H9 (cell line): ENCODE measurements around the gene PPIP5K2. TPM values are rescaled to one million over a fixed set of nuclear protein-coding genes. Genes with fewer than 3 reads are reported as not detected.
"Not testable (repeated sequence)": the region's sequence is repeated elsewhere in the genome, so short reads cannot be mapped to it uniquely, and the experiment has no call there.

ENCODE experiments used
- DNase-seq: peaks from one replicate; pipeline ENCODE4 v3.0.0-alpha.2; 2017
- H2AFZ ChIP-seq: one replicate; pipeline ENCODE4 v1.6.1; 2013; ENCODE audit warnings: mild to moderate bottlenecking, low read length, control low read depth, moderate library complexity
- H2AK5ac ChIP-seq: 2 replicates; pipeline ENCODE4 v1.6.1; 2013; ENCODE audit warnings: low read length, control low read depth, mixed read lengths; ENCODE audit not compliant: insufficient read length
- H2BK120ac ChIP-seq: one replicate; pipeline ENCODE4 v1.6.1; 2013; ENCODE audit warnings: low read depth, mild to moderate bottlenecking, low read length, control low read depth, inconsistent platforms; ENCODE audit not compliant: poor library complexity, severe bottlenecking
- H2BK12ac ChIP-seq: 2 replicates; pipeline ENCODE4 v1.6.1; 2013; ENCODE audit warnings: low read length, control low read depth, mixed read lengths, low read depth; ENCODE audit not compliant: insufficient read length
- H2BK15ac ChIP-seq: 2 replicates; pipeline ENCODE4 v1.6.1; 2013; ENCODE audit warnings: low read depth, low read length, control low read depth
- H2BK20ac ChIP-seq: one replicate; pipeline ENCODE4 v1.6.1; 2013; ENCODE audit warnings: low read depth, mild to moderate bottlenecking, low read length, control low read depth, inconsistent platforms; ENCODE audit not compliant: poor library complexity, severe bottlenecking
- H2BK5ac ChIP-seq: 2 replicates; pipeline ENCODE4 v1.6.1; 2013; ENCODE audit warnings: low read length, control low read depth, mixed read lengths; ENCODE audit not compliant: insufficient read length
- H3K14ac ChIP-seq: 2 replicates; pipeline ENCODE4 v1.6.1; 2013; ENCODE audit warnings: low read length, control low read depth; ENCODE audit not compliant: insufficient read depth
- H3K18ac ChIP-seq: 2 replicates; pipeline ENCODE4 v1.6.1; 2013; ENCODE audit warnings: low read depth, mild to moderate bottlenecking, mixed read lengths, low read length, control low read depth; ENCODE audit not compliant: insufficient read length
- H3K23ac ChIP-seq: 2 replicates; pipeline ENCODE4 v1.6.1; 2013; ENCODE audit warnings: low read length, control low read depth, mixed read lengths, low read depth; ENCODE audit not compliant: insufficient read length
- H3K23me2 ChIP-seq: 2 replicates; pipeline ENCODE4 v1.6.1; 2013; ENCODE audit warnings: low read depth, mild to moderate bottlenecking, mixed read lengths, low read length, control low read depth; ENCODE audit not compliant: insufficient read length, poor library complexity, severe bottlenecking
- H3K27ac ChIP-seq: 2 replicates; pipeline ENCODE4 v1.5.1; 2013; ENCODE audit warnings: low read length, control low read depth, mixed read lengths, low read depth; ENCODE audit not compliant: insufficient read length
- H3K27me3 ChIP-seq: 2 replicates; pipeline ENCODE4 v1.6.1; 2013; ENCODE audit warnings: low read length, control low read depth, inconsistent platforms; ENCODE audit not compliant: insufficient read depth
- H3K4ac ChIP-seq: 2 replicates; pipeline ENCODE4 v1.6.1; 2013; ENCODE audit warnings: low read depth, mild to moderate bottlenecking, control low read depth, inconsistent platforms, low read length, moderate library complexity
- H3K4me1 ChIP-seq: 2 replicates; pipeline ENCODE4 v1.6.1; 2013; ENCODE audit warnings: low read length, control low read depth, inconsistent platforms; ENCODE audit not compliant: insufficient read depth
- H3K4me2 ChIP-seq: 2 replicates; pipeline ENCODE4 v1.6.1; 2013; ENCODE audit warnings: low read length, control low read depth, mixed read lengths; ENCODE audit not compliant: insufficient read length, insufficient read depth
- H3K56ac ChIP-seq: 2 replicates; pipeline ENCODE4 v1.6.1; 2013; ENCODE audit warnings: low read depth, mild to moderate bottlenecking, mixed read lengths, low read length, control low read depth; ENCODE audit not compliant: insufficient read length
- H3K79me1 ChIP-seq: 2 replicates; pipeline ENCODE4 v1.6.1; 2013; ENCODE audit warnings: low read depth, mild to moderate bottlenecking, moderate library complexity, low read length, control low read depth, inconsistent platforms; ENCODE audit not compliant: insufficient read depth, poor library complexity, severe bottlenecking
- H3K79me2 ChIP-seq: 2 replicates; pipeline ENCODE4 v1.6.1; 2013; ENCODE audit warnings: low read length, control low read depth, inconsistent platforms; ENCODE audit not compliant: insufficient read depth
- H3K9ac ChIP-seq: 2 replicates; pipeline ENCODE4 v1.6.1; 2013; ENCODE audit warnings: low read length, control low read depth, mixed read lengths; ENCODE audit not compliant: insufficient read length; ENCODE audit errors: extremely low read depth
- H3K9me3 ChIP-seq: one replicate; pipeline ENCODE4 v1.6.1; 2013; ENCODE audit warnings: low read depth, low read length, inconsistent platforms; ENCODE audit not compliant: control insufficient read depth
- H3T11ph ChIP-seq: one replicate; pipeline ENCODE4 v1.6.1; 2013; ENCODE audit warnings: mild to moderate bottlenecking, low read length, control low read depth, inconsistent platforms
- H4K20me1 ChIP-seq: one replicate; pipeline ENCODE4 v1.6.1; 2013; ENCODE audit not compliant: control insufficient read depth, insufficient read length, insufficient read depth
- H4K5ac ChIP-seq: 2 replicates; pipeline ENCODE4 v1.6.1; 2013; ENCODE audit warnings: low read depth, mild to moderate bottlenecking, mixed read lengths, low read length, control low read depth; ENCODE audit not compliant: insufficient read length
- H4K8ac ChIP-seq: replicated peaks from 2 replicates; pipeline ENCODE4 v1.6.1; 2013; ENCODE audit warnings: low read length, control low read depth, mixed read lengths, low read depth; ENCODE audit not compliant: insufficient read length
- H4K91ac ChIP-seq: 2 replicates; pipeline ENCODE4 v1.6.1; 2013; ENCODE audit warnings: low read depth, mild to moderate bottlenecking, moderate library complexity, mixed read lengths, low read length, control low read depth; ENCODE audit not compliant: insufficient read length
- H3K27ac Mint-ChIP-seq, 3 experiments: 2 replicates in 2 of 3; 3 replicates in 1 of 3; pipeline ENCODE4 v1.8.0; 2020 to 2021; ENCODE audit warnings: mixed read lengths in 3 of 3, mild to moderate bottlenecking in 1 of 3, moderate library complexity in 1 of 3
- H3K27me3 Mint-ChIP-seq: 2 replicates; pipeline ENCODE4 v1.8.0; 2021; ENCODE audit warnings: low read depth, mild to moderate bottlenecking, moderate library complexity, mixed read lengths
- H3K36me3 Mint-ChIP-seq, 3 experiments: 2 replicates in 2 of 3; 3 replicates in 1 of 3; pipeline ENCODE4 v1.8.0; 2020 to 2021; ENCODE audit warnings: low read depth in 3 of 3, mixed read lengths in 3 of 3; ENCODE audit not compliant: insufficient read depth in 1 of 3
- H3K4me1 Mint-ChIP-seq, 2 experiments: 2 replicates each; pipeline ENCODE4 v1.8.0; 2020; ENCODE audit warnings: mixed read lengths in 2 of 2
- H3K4me3 Mint-ChIP-seq, 2 experiments: 2 replicates in 1 of 2; 3 replicates in 1 of 2; pipeline ENCODE4 v1.8.0; 2020 to 2021; ENCODE audit warnings: mild to moderate bottlenecking in 2 of 2, mixed read lengths in 2 of 2, moderate library complexity in 1 of 2
- H3K9me3 Mint-ChIP-seq, 2 experiments: 2 replicates in 1 of 2; 3 replicates in 1 of 2; pipeline ENCODE4 v1.8.0; 2020; ENCODE audit warnings: mild to moderate bottlenecking in 2 of 2, mixed read lengths in 2 of 2, moderate library complexity in 1 of 2
- WGBS: extraction: QIAGEN DNeasy Blood & Tissue Kit; methylation state at CpG from one replicate; pipeline ENCODE4 v1.1.7; 2013; ENCODE audit warnings: missing lambda C conversion rate, low lambda C conversion rate, mixed read lengths; ENCODE audit not compliant: insufficient read length; ENCODE audit errors: extremely low coverage; 5-methylcytosine and 5-hydroxymethylcytosine counted together
- total RNA-seq: library from RNA; stranded (reverse); gene quantifications from 2 replicates; pipeline ENCODE4 v1.2.1, GENCODE V29; 2021
- TF ChIP-seq, protein P1 (sequence below): fragments of 200-600 bp; sonication (generic); conservative IDR thresholded peaks from 3 replicates; pipeline ENCODE4 v1.8.0; 2021; ENCODE audit warnings: antibody characterized with exemption, mild to moderate bottlenecking

The PPIP5K2 gene
- total RNA-seq, 1 experiment from 2014 or later, result 43.8 TPM

DNA sequence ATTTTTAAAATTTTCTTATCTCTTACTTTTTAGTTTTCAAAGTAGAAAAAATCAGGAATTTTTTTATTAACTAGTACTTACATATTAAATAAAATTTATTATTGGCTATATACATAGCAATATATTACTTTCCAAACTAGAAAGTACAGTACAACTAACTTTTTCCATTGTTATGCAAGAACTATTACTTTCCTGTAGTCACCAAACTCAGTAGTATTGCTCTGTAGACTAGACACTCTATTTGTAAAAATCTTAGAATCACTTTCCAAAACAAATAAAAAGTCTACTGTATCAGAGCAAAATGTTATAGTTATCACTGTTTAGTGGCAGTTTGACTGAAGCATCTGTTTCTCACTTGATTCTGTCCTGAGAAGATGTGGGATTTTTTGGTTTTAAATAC lies 83.1 kb downstream of the PPIP5K2 start:
- TF ChIP-seq, protein P1, sequence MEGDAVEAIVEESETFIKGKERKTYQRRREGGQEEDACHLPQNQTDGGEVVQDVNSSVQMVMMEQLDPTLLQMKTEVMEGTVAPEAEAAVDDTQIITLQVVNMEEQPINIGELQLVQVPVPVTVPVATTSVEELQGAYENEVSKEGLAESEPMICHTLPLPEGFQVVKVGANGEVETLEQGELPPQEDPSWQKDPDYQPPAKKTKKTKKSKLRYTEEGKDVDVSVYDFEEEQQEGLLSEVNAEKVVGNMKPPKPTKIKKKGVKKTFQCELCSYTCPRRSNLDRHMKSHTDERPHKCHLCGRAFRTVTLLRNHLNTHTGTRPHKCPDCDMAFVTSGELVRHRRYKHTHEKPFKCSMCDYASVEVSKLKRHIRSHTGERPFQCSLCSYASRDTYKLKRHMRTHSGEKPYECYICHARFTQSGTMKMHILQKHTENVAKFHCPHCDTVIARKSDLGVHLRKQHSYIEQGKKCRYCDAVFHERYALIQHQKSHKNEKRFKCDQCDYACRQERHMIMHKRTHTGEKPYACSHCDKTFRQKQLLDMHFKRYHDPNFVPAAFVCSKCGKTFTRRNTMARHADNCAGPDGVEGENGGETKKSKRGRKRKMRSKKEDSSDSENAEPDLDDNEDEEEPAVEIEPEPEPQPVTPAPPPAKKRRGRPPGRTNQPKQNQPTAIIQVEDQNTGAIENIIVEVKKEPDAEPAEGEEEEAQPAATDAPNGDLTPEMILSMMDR, result no peak
- H2AK5ac ChIP-seq, result no peak overlapping the region
- H3K79me2 ChIP-seq, result no peaks in the 10 kb centered on the region
- H3K56ac ChIP-seq, result no peak overlapping the region
- H2BK20ac ChIP-seq, result no peak overlapping the region
- no peaks in the 10 kb centered on the region for H3K27me3 ChIP-seq
- H3T11ph ChIP-seq, result no peak overlapping the region
- H3K27ac ChIP-seq, result no peak overlapping the region
- no peak overlapping the region for H4K91ac ChIP-seq
- Mint-ChIP-seq H3K27ac (no peak overlapping the region), H3K4me1 (no peaks in the 10 kb centered on the region), H3K9me3 (no peaks in the 10 kb centered on the region), H3K27me3 (no peaks in the 10 kb centered on the region), H3K36me3 (no peaks in the 10 kb centered on the region; a peak in 2 of 7 replicates), H3K4me3 (no peak overlapping the region)
- no peaks in the 10 kb centered on the region for H4K20me1 ChIP-seq
- no peaks in the 10 kb centered on the region for H3K9me3 ChIP-seq
- H4K8ac ChIP-seq, result no peak overlapping the region
- H3K23ac ChIP-seq, result no peak overlapping the region
- H4K5ac ChIP-seq, result no peak overlapping the region
- no peak overlapping the region for H3K4ac ChIP-seq
- H3K23me2 ChIP-seq, result no peaks in the 10 kb centered on the region
- H2BK5ac ChIP-seq, result no peak overlapping the region
- H3K9ac ChIP-seq, result no peak overlapping the region
- H2BK12ac ChIP-seq, result no peak overlapping the region
- H3K4me2 ChIP-seq, result no peak overlapping the region
- H3K4me1 ChIP-seq, result no peaks in the 10 kb centered on the region
- H2BK15ac ChIP-seq, result no peak overlapping the region
- no peak for DNase-seq
- H2BK120ac ChIP-seq, result no peak overlapping the region
- H3K18ac ChIP-seq, result no peak overlapping the region
- H3K79me1 ChIP-seq, result no peaks in the 10 kb centered on the region
- no peak overlapping the region for H2AFZ ChIP-seq
- no peak overlapping the region for H3K14ac ChIP-seq

DNA sequence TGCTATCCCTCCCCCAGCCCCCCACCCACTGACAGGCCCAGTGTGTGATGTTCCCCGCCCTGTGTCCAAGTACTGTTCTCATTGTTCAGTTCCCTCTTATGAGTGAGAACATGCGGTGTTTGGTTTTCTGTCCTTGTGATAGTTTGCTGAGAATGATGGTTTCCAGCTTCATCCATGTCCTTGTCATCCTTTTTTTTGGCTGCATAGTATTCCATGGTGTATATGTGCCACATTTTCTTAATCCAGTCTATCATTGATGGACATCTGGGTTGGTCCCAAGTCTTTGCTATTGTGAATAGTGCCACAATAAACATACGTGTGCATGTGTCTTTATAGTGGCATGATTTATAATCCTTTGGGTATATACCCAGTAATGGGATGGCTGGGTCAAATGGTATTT lies 84.9 kb downstream of the PPIP5K2 start:
- H3K4me2 ChIP-seq, H3K4me1 ChIP-seq, H3K27me3 Mint-ChIP-seq, H3K14ac ChIP-seq, H3K4me1 Mint-ChIP-seq, DNase-seq, H3K27ac Mint-ChIP-seq, H3K23ac ChIP-seq, H4K5ac ChIP-seq, H3K9ac ChIP-seq, H3T11ph ChIP-seq, H4K20me1 ChIP-seq, H4K8ac ChIP-seq, H3K23me2 ChIP-seq, H3K79me1 ChIP-seq, H3K18ac ChIP-seq, H3K27me3 ChIP-seq, H4K91ac ChIP-seq, H3K4me3 Mint-ChIP-seq, H3K4ac ChIP-seq, H3K9me3 Mint-ChIP-seq, H2BK15ac ChIP-seq, H3K36me3 Mint-ChIP-seq, H3K79me2 ChIP-seq, H2BK20ac ChIP-seq, H2BK120ac ChIP-seq, H3K56ac ChIP-seq, H3K9me3 ChIP-seq, H2BK5ac ChIP-seq, H2BK12ac ChIP-seq, H3K27ac ChIP-seq, H2AFZ ChIP-seq, H2AK5ac ChIP-seq: not testable (repeated sequence)
- no CpG with 5 or more reads among the region's 3 CpGs for WGBS
